GM23338 (cell line): ENCODE data around the gene HGFAC. TPM values are rescaled to one million over a fixed set of nuclear protein-coding genes. Genes with fewer than 3 reads are reported as not detected.

Source experiments
- ATAC-seq: fragments of 200-7000 bp; cut with Tn5 transposase; 3 replicates; pipeline ENCODE4 v1.9.1; 2020
- DNase-seq: peaks from one replicate; pipeline ENCODE4 v3.0.0-alpha.2; 2015; ENCODE audit warnings: low spot score
- H2AFZ ChIP-seq: fragments of 200-600 bp; sonication (generic); 2 replicates; pipeline ENCODE4 v1.8.0; 2016; ENCODE audit warnings: antibody characterized with exemption, mild to moderate bottlenecking, moderate library complexity
- H3F3A ChIP-seq: fragments of 200-600 bp; sonication (generic); replicated peaks from 2 replicates; pipeline ENCODE4 v1.8.0; 2017; ENCODE audit warnings: antibody characterized with exemption, mixed run types, low read depth
- H3K27ac ChIP-seq: fragments of 200-600 bp; sonication (generic); 2 replicates; pipeline ENCODE4 v1.6.1; 2016; ENCODE audit warnings: low read depth
- H3K27me3 ChIP-seq: fragments of 200-600 bp; sonication (generic); 2 replicates; pipeline ENCODE4 v1.8.0; 2016; ENCODE audit warnings: mild to moderate bottlenecking, mixed run types, moderate library complexity; ENCODE audit not compliant: insufficient read depth
- H3K36me3 ChIP-seq: fragments of 200-600 bp; sonication (generic); 2 replicates; pipeline ENCODE4 v1.8.0; 2016; ENCODE audit warnings: mild to moderate bottlenecking; ENCODE audit not compliant: insufficient read depth
- H3K4me1 ChIP-seq: fragments of 200-600 bp; sonication (generic); 2 replicates; pipeline ENCODE4 v1.8.0; 2016; ENCODE audit warnings: mild to moderate bottlenecking, moderate library complexity; ENCODE audit not compliant: insufficient read depth
- H3K4me2 ChIP-seq: fragments of 200-600 bp; sonication (generic); 2 replicates; pipeline ENCODE4 v1.7.1; 2017; ENCODE audit warnings: mixed run types
- H3K4me3 ChIP-seq: fragments of 200-600 bp; sonication (generic); 2 replicates; pipeline ENCODE4 v1.6.1; 2016; ENCODE audit warnings: mixed run types
- H3K79me2 ChIP-seq: fragments of 200-600 bp; sonication (generic); replicated peaks from 2 replicates; pipeline ENCODE4 v1.8.0; 2017; ENCODE audit warnings: mild to moderate bottlenecking; ENCODE audit not compliant: insufficient read depth
- H3K9me2 ChIP-seq: fragments of 200-600 bp; sonication (generic); 2 replicates; pipeline ENCODE4 v1.8.0; 2017; ENCODE audit not compliant: insufficient read depth
- H4K20me1 ChIP-seq: fragments of 200-600 bp; sonication (generic); replicated peaks from 2 replicates; pipeline ENCODE4 v1.8.0; 2017; ENCODE audit warnings: mild to moderate bottlenecking; ENCODE audit not compliant: insufficient read depth
- H3K27ac Mint-ChIP-seq: 2 replicates; pipeline ENCODE4 v1.8.0; 2020; ENCODE audit warnings: inconsistent platforms, mild to moderate bottlenecking, moderate library complexity, mixed read lengths
- H3K27me3 Mint-ChIP-seq: 3 replicates; pipeline ENCODE4 v1.8.0; 2022; ENCODE audit warnings: low read depth, mild to moderate bottlenecking, moderate library complexity, mixed read lengths, inconsistent platforms; ENCODE audit not compliant: insufficient read depth, poor library complexity
- H3K36me3 Mint-ChIP-seq: 3 replicates; pipeline ENCODE4 v1.8.0; 2021; ENCODE audit warnings: low read depth, mild to moderate bottlenecking, inconsistent platforms, moderate library complexity, mixed read lengths
- H3K4me1 Mint-ChIP-seq: 3 replicates; pipeline ENCODE4 v1.8.0; 2020; ENCODE audit warnings: mild to moderate bottlenecking, inconsistent platforms, mixed read lengths
- H3K4me3 Mint-ChIP-seq: 3 replicates; pipeline ENCODE4 v1.8.0; 2021; ENCODE audit warnings: moderate library complexity, mild to moderate bottlenecking, inconsistent platforms, mixed read lengths
- H3K9me3 Mint-ChIP-seq: 3 replicates; pipeline ENCODE4 v1.8.0; 2020; ENCODE audit warnings: moderate library complexity, mild to moderate bottlenecking, inconsistent platforms, mixed read lengths
- STAT1 ChIP-seq: IDR thresholded peaks from one replicate; pipeline ENCODE4 v1.6.1; 2016; ENCODE audit warnings: antibody characterized with exemption; ENCODE audit not compliant: unreplicated experiment
- ZNF114 ChIP-seq: fragments of 250-450 bp; sonication (Bioruptor Pico); IDR thresholded peaks from 2 replicates; pipeline ENCODE4 v1.5.0; 2020; ENCODE audit warnings: mild to moderate bottlenecking, moderate library complexity
- polyA plus RNA-seq: library from polyadenylated mRNA; unstranded; fragments of >200 nt; fragmentation: Nextera tagmentation; extraction: Ambion mirVana; gene quantifications from 2 replicates; pipeline ENCODE4 v1.2.1, GENCODE V29; 2016
- total RNA-seq: library from RNA; depleted of rRNA; stranded (reverse); fragments of >200 nt; shearing (Covaris generic); gene quantifications from 2 replicates; pipeline ENCODE4 v1.2.3, GENCODE V29; 2014
- TF ChIP-seq, protein P1 (sequence below): fragments of 250-450 bp; sonication (Bioruptor Pico); IDR thresholded peaks from 2 replicates; pipeline ENCODE4 v1.5.0; 2020; ENCODE audit warnings: mild to moderate bottlenecking, moderate library complexity
- TF ChIP-seq, protein P2 (sequence below): IDR thresholded peaks from one replicate; pipeline ENCODE4 v1.6.1; 2018; ENCODE audit warnings: antibody characterized with exemption; ENCODE audit not compliant: unreplicated experiment

Gene HGFAC
- total and polyA plus RNA-seq, 2 experiments from 2014 or later = 0.94 TPM; not detected in 1

- ATAC-seq = no peak
- H3K27ac Mint-ChIP-seq = peak overlapping the region; percentile 23; the same call in 1 of the 2 replicates
- H3K4me3 ChIP-seq = no peak overlapping the region
These were observed 1.8 kb upstream of the HGFAC start for GRCh38 chr4:3440011-3440410.

More at GRCh38 chr4:3440011-3440410, 1.8 kb upstream of the HGFAC start:
- H3K4me1 Mint-ChIP-seq = peaks cover 6% of the 10 kb centered on the region; the same call in 1 of the 3 replicates
- H3K27me3 Mint-ChIP-seq = no peaks in the 10 kb centered on the region
- Histone ChIP-seq H3K4me2 (no peak overlapping the region), H3F3A (no peaks in the 10 kb centered on the region), H4K20me1 (no peaks in the 10 kb centered on the region), H3K4me1 (no peaks in the 10 kb centered on the region), H3K9me2 (no peaks in the 10 kb centered on the region), H3K36me3 (no peaks in the 10 kb centered on the region), H3K27me3 (no peaks in the 10 kb centered on the region), H3K79me2 (no peaks in the 10 kb centered on the region), H3K27ac (no peak overlapping the region), H2AFZ (no peak overlapping the region)
- DNase-seq = no peak
- H3K4me3 Mint-ChIP-seq = no peak overlapping the region
- TF ChIP-seq, protein P1, sequence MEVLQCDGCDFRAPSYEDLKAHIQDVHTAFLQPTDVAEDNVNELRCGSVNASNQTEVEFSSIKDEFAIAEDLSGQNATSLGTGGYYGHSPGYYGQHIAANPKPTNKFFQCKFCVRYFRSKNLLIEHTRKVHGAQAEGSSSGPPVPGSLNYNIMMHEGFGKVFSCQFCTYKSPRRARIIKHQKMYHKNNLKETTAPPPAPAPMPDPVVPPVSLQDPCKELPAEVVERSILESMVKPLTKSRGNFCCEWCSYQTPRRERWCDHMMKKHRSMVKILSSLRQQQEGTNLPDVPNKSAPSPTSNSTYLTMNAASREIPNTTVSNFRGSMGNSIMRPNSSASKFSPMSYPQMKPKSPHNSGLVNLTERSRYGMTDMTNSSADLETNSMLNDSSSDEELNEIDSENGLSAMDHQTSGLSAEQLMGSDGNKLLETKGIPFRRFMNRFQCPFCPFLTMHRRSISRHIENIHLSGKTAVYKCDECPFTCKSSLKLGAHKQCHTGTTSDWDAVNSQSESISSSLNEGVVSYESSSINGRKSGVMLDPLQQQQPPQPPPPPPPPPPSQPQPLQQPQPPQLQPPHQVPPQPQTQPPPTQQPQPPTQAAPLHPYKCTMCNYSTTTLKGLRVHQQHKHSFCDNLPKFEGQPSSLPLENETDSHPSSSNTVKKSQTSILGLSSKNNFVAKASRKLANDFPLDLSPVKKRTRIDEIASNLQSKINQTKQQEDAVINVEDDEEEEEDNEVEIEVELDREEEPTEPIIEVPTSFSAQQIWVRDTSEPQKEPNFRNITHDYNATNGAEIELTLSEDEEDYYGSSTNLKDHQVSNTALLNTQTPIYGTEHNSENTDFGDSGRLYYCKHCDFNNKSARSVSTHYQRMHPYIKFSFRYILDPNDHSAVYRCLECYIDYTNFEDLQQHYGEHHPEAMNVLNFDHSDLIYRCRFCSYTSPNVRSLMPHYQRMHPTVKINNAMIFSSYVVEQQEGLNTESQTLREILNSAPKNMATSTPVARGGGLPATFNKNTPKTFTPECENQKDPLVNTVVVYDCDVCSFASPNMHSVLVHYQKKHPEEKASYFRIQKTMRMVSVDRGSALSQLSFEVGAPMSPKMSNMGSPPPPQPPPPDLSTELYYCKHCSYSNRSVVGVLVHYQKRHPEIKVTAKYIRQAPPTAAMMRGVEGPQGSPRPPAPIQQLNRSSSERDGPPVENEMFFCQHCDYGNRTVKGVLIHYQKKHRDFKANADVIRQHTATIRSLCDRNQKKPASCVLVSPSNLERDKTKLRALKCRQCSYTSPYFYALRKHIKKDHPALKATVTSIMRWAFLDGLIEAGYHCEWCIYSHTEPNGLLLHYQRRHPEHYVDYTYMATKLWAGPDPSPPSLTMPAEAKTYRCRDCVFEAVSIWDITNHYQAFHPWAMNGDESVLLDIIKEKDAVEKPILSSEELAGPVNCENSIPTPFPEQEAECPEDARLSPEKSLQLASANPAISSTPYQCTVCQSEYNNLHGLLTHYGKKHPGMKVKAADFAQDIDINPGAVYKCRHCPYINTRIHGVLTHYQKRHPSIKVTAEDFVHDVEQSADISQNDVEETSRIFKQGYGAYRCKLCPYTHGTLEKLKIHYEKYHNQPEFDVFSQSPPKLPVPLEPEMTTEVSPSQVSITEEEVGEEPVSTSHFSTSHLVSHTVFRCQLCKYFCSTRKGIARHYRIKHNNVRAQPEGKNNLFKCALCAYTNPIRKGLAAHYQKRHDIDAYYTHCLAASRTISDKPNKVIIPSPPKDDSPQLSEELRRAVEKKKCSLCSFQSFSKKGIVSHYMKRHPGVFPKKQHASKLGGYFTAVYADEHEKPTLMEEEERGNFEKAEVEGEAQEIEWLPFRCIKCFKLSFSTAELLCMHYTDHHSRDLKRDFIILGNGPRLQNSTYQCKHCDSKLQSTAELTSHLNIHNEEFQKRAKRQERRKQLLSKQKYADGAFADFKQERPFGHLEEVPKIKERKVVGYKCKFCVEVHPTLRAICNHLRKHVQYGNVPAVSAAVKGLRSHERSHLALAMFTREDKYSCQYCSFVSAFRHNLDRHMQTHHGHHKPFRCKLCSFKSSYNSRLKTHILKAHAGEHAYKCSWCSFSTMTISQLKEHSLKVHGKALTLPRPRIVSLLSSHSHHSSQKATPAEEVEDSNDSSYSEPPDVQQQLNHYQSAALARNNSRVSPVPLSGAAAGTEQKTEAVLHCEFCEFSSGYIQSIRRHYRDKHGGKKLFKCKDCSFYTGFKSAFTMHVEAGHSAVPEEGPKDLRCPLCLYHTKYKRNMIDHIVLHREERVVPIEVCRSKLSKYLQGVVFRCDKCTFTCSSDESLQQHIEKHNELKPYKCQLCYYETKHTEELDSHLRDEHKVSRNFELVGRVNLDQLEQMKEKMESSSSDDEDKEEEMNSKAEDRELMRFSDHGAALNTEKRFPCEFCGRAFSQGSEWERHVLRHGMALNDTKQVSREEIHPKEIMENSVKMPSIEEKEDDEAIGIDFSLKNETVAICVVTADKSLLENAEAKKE (CRISPR knock-in tag) = no peak
- TF ChIP-seq, protein P2, sequence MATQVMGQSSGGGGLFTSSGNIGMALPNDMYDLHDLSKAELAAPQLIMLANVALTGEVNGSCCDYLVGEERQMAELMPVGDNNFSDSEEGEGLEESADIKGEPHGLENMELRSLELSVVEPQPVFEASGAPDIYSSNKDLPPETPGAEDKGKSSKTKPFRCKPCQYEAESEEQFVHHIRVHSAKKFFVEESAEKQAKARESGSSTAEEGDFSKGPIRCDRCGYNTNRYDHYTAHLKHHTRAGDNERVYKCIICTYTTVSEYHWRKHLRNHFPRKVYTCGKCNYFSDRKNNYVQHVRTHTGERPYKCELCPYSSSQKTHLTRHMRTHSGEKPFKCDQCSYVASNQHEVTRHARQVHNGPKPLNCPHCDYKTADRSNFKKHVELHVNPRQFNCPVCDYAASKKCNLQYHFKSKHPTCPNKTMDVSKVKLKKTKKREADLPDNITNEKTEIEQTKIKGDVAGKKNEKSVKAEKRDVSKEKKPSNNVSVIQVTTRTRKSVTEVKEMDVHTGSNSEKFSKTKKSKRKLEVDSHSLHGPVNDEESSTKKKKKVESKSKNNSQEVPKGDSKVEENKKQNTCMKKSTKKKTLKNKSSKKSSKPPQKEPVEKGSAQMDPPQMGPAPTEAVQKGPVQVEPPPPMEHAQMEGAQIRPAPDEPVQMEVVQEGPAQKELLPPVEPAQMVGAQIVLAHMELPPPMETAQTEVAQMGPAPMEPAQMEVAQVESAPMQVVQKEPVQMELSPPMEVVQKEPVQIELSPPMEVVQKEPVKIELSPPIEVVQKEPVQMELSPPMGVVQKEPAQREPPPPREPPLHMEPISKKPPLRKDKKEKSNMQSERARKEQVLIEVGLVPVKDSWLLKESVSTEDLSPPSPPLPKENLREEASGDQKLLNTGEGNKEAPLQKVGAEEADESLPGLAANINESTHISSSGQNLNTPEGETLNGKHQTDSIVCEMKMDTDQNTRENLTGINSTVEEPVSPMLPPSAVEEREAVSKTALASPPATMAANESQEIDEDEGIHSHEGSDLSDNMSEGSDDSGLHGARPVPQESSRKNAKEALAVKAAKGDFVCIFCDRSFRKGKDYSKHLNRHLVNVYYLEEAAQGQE = no peak
- TF ChIP-seq STAT1 (no peak), ZNF114 (no peak)
- H3K9me3 Mint-ChIP-seq = no peaks in the 10 kb centered on the region
- H3K36me3 Mint-ChIP-seq = no peaks in the 10 kb centered on the region
